SU-DHL-6 (cell line): ENCODE data around the gene ID4.

Source experiments
- H2AFZ ChIP-seq: fragments of 200-600 bp; sonication (generic); 2 replicates; pipeline ENCODE4 v1.6.1; 2014; ENCODE audit warnings: low read depth, mild to moderate bottlenecking, moderate library complexity, mixed read lengths, antibody characterized with exemption, low read length; ENCODE audit not compliant: severe bottlenecking
- H3F3A ChIP-seq: fragments of 200-600 bp; shearing (Covaris generic); 2 replicates; pipeline ENCODE4 v1.6.0; 2016; ENCODE audit warnings: antibody characterized with exemption, mild to moderate bottlenecking; ENCODE audit not compliant: insufficient read depth
- H3K27ac ChIP-seq: fragments of 200-600 bp; sonication (generic); 2 replicates; pipeline ENCODE4 v1.5.1; 2016; ENCODE audit warnings: low read depth, mild to moderate bottlenecking, low read length, moderate library complexity, mixed read lengths
- H3K27me3 ChIP-seq: fragments of 200-600 bp; sonication (generic), shearing (Covaris generic); 2 replicates; pipeline ENCODE4 v1.6.0; 2014; ENCODE audit warnings: mild to moderate bottlenecking, low read length
- H3K36me3 ChIP-seq: fragments of 200-600 bp; sonication (generic); 2 replicates; pipeline ENCODE4 v1.6.1; 2014; ENCODE audit warnings: mild to moderate bottlenecking, low read length, mixed read lengths
- H3K4me2 ChIP-seq: fragments of 300-600, 200-600 bp; shearing (Covaris generic), sonication (generic); 2 replicates; pipeline ENCODE4 v1.6.0; 2014; ENCODE audit warnings: low read length, low read depth, mild to moderate bottlenecking; ENCODE audit not compliant: poor library complexity, severe bottlenecking
- H3K4me3 ChIP-seq: fragments of 200-600 bp; sonication (generic); 2 replicates; pipeline ENCODE4 v1.5.1; 2014; ENCODE audit warnings: antibody characterized with exemption, low read length, mild to moderate bottlenecking, mixed read lengths; ENCODE audit not compliant: insufficient read depth, poor library complexity, severe bottlenecking
- H3K79me2 ChIP-seq: fragments of 200-600 bp; sonication (generic); 2 replicates; pipeline ENCODE4 v1.6.1; 2014; ENCODE audit warnings: mild to moderate bottlenecking, low read length, moderate library complexity; ENCODE audit not compliant: insufficient read depth
- H3K9ac ChIP-seq: fragments of 200-600 bp; sonication (generic); 2 replicates; pipeline ENCODE4 v1.7.0; 2014; ENCODE audit warnings: mild to moderate bottlenecking, low read length
- H3K9me2 ChIP-seq: fragments of 200-600 bp; sonication (generic); replicated peaks from 2 replicates; pipeline ENCODE4 v1.6.1; 2014; ENCODE audit warnings: low read length; ENCODE audit not compliant: insufficient read depth
- H3K9me3 ChIP-seq: fragments of 200-600 bp; sonication (generic); 2 replicates; pipeline ENCODE4 v1.6.1; 2014; ENCODE audit warnings: low read length, mixed read lengths; ENCODE audit not compliant: insufficient read depth
- H4K20me1 ChIP-seq: fragments of 200-600 bp; sonication (generic); 2 replicates; pipeline ENCODE4 v1.6.1; 2014; ENCODE audit warnings: low read depth, mild to moderate bottlenecking, antibody characterized with exemption, low read length, moderate library complexity, mixed read lengths
- EZH2phosphoT487 ChIP-seq: fragments of 200-600 bp; sonication (generic), shearing (Covaris generic); conservative IDR thresholded peaks from 2 replicates; pipeline ENCODE4 v1.6.1; 2018; ENCODE audit warnings: mild to moderate bottlenecking, antibody characterized with exemption, low read length, moderate library complexity, mixed read lengths
- TF ChIP-seq, protein P1 (sequence below): fragments of 200-600 bp; sonication (generic); IDR thresholded peaks from one replicate; pipeline ENCODE4 v1.5.1; 2017; ENCODE audit warnings: antibody characterized with exemption, mild to moderate bottlenecking, low read length, moderate library complexity; ENCODE audit not compliant: insufficient read depth, poor library complexity, severe bottlenecking

ID4 gene

DNA sequence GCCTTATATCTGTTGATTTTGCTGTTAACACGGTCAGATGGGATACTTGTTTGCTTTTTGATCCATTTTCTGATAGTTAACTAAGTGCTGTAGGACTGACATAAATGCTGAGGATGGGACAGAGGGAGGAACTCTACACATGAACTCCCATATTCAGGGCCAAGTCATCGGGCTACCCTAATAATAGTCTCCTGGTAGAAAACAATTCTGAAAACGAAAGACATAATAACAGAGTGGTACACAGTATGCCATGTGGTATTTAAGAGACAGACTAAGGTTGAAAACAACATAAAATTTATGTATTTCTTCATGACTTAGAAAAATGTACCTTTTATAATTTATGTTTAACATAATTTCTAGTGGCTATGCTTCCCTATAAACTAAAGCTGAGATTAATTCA is 12.0 kb downstream of the ID4 start:
- Histone ChIP-seq H4K20me1 (no peaks in the 10 kb centered on the region), H3K4me3 (no peak overlapping the region), H3K79me2 (no peaks in the 10 kb centered on the region), H2AFZ (no peak overlapping the region), H3K36me3 (no peaks in the 10 kb centered on the region), H3K9me3 (no peaks in the 10 kb centered on the region), H3K27ac (no peak overlapping the region), H3K4me2 (no peak overlapping the region), H3F3A (no peaks in the 10 kb centered on the region), H3K9ac (no peak overlapping the region), H3K9me2 (no peaks in the 10 kb centered on the region), H3K27me3 (no peaks in the 10 kb centered on the region)
- TF ChIP-seq, protein P1, sequence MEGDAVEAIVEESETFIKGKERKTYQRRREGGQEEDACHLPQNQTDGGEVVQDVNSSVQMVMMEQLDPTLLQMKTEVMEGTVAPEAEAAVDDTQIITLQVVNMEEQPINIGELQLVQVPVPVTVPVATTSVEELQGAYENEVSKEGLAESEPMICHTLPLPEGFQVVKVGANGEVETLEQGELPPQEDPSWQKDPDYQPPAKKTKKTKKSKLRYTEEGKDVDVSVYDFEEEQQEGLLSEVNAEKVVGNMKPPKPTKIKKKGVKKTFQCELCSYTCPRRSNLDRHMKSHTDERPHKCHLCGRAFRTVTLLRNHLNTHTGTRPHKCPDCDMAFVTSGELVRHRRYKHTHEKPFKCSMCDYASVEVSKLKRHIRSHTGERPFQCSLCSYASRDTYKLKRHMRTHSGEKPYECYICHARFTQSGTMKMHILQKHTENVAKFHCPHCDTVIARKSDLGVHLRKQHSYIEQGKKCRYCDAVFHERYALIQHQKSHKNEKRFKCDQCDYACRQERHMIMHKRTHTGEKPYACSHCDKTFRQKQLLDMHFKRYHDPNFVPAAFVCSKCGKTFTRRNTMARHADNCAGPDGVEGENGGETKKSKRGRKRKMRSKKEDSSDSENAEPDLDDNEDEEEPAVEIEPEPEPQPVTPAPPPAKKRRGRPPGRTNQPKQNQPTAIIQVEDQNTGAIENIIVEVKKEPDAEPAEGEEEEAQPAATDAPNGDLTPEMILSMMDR = no peak
- no peak for TF ChIP-seq EZH2phosphoT487

DNA sequence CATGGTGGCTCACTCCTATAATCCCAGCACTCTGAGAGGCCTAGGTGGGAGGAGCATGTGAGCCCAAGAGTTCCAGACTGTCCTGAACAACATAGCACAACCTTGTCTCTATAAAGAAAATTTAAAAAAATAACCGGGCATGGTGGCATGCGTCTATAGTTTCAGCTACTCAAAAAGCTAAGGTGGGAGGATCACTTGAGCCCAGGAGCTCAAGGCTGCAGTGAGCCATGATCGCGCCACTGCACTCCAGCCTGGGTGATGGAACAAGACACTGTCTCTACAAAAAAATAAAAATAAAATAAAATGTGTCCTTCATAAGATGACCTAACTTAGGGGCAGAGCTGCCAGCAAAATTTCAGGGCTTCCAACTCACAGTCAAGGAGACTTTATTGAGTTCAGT is 12.6 kb downstream of the ID4 start:
- no peaks in the 10 kb centered on the region for H3F3A ChIP-seq
- H2AFZ ChIP-seq = no peak overlapping the region
- no peaks in the 10 kb centered on the region for H3K9me3 ChIP-seq
- H3K79me2 ChIP-seq = no peaks in the 10 kb centered on the region
- no peaks in the 10 kb centered on the region for H3K9me2 ChIP-seq
- no peak overlapping the region for H3K4me3 ChIP-seq
- no peak overlapping the region for H3K4me2 ChIP-seq
- no peaks in the 10 kb centered on the region for H3K36me3 ChIP-seq
- H4K20me1 ChIP-seq = no peaks in the 10 kb centered on the region
- no peak overlapping the region for H3K27ac ChIP-seq
- H3K27me3 ChIP-seq = no peaks in the 10 kb centered on the region
- H3K9ac ChIP-seq = no peak overlapping the region
- TF ChIP-seq EZH2phosphoT487 = no peak
- TF ChIP-seq, protein P1 = no peak

GRCh38 chr6:19851241-19852089 is 14.3 kb downstream of the ID4 start:
- no peaks in the 10 kb centered on the region for H3K79me2 ChIP-seq
- no peaks in the 10 kb centered on the region for H3K27me3 ChIP-seq
- no peaks in the 10 kb centered on the region for H3K9me2 ChIP-seq
- H2AFZ ChIP-seq = no peak overlapping the region
- no peak overlapping the region for H3K4me3 ChIP-seq
- no peaks in the 10 kb centered on the region for H3K9me3 ChIP-seq
- no peak overlapping the region for H3K4me2 ChIP-seq
- no peaks in the 10 kb centered on the region for H3F3A ChIP-seq
- no peak overlapping the region for H3K27ac ChIP-seq
- no peaks in the 10 kb centered on the region for H4K20me1 ChIP-seq
- H3K36me3 ChIP-seq = no peaks in the 10 kb centered on the region
- no peak overlapping the region for H3K9ac ChIP-seq
- TF ChIP-seq, protein P1 = peak; percentile 56
- TF ChIP-seq EZH2phosphoT487 = no peak
